ENCODE data around the gene CPNE9.

- TF ChIP-seq, protein P1, sequence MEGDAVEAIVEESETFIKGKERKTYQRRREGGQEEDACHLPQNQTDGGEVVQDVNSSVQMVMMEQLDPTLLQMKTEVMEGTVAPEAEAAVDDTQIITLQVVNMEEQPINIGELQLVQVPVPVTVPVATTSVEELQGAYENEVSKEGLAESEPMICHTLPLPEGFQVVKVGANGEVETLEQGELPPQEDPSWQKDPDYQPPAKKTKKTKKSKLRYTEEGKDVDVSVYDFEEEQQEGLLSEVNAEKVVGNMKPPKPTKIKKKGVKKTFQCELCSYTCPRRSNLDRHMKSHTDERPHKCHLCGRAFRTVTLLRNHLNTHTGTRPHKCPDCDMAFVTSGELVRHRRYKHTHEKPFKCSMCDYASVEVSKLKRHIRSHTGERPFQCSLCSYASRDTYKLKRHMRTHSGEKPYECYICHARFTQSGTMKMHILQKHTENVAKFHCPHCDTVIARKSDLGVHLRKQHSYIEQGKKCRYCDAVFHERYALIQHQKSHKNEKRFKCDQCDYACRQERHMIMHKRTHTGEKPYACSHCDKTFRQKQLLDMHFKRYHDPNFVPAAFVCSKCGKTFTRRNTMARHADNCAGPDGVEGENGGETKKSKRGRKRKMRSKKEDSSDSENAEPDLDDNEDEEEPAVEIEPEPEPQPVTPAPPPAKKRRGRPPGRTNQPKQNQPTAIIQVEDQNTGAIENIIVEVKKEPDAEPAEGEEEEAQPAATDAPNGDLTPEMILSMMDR (IDR thresholded peaks at IDR 0.05; ENCODE audit: insufficient read depth, low read length) = no peak
- TF ChIP-seq POLR2AphosphoS5 (IDR thresholded peaks at IDR 0.05; ENCODE audit: low read depth) = no peak
- TF ChIP-seq, protein P2, sequence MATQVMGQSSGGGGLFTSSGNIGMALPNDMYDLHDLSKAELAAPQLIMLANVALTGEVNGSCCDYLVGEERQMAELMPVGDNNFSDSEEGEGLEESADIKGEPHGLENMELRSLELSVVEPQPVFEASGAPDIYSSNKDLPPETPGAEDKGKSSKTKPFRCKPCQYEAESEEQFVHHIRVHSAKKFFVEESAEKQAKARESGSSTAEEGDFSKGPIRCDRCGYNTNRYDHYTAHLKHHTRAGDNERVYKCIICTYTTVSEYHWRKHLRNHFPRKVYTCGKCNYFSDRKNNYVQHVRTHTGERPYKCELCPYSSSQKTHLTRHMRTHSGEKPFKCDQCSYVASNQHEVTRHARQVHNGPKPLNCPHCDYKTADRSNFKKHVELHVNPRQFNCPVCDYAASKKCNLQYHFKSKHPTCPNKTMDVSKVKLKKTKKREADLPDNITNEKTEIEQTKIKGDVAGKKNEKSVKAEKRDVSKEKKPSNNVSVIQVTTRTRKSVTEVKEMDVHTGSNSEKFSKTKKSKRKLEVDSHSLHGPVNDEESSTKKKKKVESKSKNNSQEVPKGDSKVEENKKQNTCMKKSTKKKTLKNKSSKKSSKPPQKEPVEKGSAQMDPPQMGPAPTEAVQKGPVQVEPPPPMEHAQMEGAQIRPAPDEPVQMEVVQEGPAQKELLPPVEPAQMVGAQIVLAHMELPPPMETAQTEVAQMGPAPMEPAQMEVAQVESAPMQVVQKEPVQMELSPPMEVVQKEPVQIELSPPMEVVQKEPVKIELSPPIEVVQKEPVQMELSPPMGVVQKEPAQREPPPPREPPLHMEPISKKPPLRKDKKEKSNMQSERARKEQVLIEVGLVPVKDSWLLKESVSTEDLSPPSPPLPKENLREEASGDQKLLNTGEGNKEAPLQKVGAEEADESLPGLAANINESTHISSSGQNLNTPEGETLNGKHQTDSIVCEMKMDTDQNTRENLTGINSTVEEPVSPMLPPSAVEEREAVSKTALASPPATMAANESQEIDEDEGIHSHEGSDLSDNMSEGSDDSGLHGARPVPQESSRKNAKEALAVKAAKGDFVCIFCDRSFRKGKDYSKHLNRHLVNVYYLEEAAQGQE (IDR thresholded peaks at IDR 0.05; ENCODE audit: insufficient replicate concordance, low read depth) = no peak
- TF ChIP-seq GABPA (IDR thresholded peaks at IDR 0.05; ENCODE audit: low read depth) = no peak
Measured at GRCh38 chr3:9730657-9731205, 27.1 kb downstream of the CPNE9 start.
